Measurements from ENCODE around the gene POLA1.

DNA sequence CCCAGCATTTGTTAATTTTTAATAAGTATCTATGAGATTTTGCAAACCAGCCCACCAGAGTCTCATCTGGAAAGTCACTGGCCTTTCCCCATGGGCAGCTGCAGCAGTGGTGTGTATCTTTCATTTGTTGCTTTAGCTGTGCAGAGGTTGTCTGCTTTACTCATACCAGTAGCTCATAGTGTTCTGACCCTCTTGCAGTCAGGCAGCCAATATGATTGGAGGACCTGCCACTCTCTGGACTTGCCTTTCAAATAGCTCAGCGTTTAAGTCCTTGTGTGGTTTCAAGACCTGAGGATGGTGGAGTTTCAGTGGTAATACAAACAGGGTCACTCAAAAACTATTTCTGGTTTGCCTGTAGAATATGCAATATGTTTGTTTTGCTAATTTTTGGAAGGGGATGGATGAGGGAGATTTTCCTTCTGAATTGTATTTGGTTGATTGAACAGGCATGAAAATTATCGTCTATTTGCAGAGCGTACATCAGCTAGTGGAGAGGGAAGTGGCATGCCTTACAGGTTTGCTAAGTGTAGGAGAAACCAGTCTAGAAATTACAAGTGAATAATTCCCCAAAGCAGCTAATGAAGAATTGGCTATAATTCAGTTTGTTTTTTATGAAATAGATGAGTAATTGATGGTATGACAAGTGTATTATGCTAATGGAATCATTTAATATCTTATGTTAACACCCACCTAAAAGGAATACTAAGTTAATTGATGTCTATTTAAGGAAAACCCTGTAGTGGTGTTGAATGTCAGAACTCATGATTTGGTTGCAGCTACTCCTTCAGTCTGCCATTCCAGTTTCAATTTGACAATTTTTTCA, 8.9 kb downstream of the POLA1 start:
- TF ChIP-seq POLR2A (IDR thresholded peaks at IDR 0.05): no peak
- TF ChIP-seq, protein P1, sequence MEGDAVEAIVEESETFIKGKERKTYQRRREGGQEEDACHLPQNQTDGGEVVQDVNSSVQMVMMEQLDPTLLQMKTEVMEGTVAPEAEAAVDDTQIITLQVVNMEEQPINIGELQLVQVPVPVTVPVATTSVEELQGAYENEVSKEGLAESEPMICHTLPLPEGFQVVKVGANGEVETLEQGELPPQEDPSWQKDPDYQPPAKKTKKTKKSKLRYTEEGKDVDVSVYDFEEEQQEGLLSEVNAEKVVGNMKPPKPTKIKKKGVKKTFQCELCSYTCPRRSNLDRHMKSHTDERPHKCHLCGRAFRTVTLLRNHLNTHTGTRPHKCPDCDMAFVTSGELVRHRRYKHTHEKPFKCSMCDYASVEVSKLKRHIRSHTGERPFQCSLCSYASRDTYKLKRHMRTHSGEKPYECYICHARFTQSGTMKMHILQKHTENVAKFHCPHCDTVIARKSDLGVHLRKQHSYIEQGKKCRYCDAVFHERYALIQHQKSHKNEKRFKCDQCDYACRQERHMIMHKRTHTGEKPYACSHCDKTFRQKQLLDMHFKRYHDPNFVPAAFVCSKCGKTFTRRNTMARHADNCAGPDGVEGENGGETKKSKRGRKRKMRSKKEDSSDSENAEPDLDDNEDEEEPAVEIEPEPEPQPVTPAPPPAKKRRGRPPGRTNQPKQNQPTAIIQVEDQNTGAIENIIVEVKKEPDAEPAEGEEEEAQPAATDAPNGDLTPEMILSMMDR (IDR thresholded peaks at IDR 0.05): no peak

All from heart left ventricle (tissue), 13 donors.